HG02852 (cell line): ENCODE results near the gene RAD51AP2.

Experiments
- ATAC-seq: cut with Tn5 transposase; IDR thresholded peaks from one replicate; pipeline ENCODE4 v1.9.1; 2021; ENCODE audit warnings: mild to moderate bottlenecking, moderate library complexity; ENCODE audit not compliant: unreplicated experiment

RAD51AP2 gene

GRCh38 chr2:17470855-17471641 lies 47.2 kb downstream of the RAD51AP2 start:
- ATAC-seq: no peak

GRCh38 chr2:17461087-17461475 lies 57.2 kb downstream of the RAD51AP2 start:
- ATAC-seq: no peak
